Stimulated activated CD8-positive, alpha-beta memory T cell treated with anti-CD3 and anti-CD28 coated beads, Interleukin-7, amount 100 ng/mL, for 48 hours (primary cell): ENCODE measurements around the gene TMEM63B.
"Not testable (repeated sequence)": the region's sequence is repeated elsewhere in the genome, so short reads cannot be mapped to it uniquely, and the experiment has no call there.

Source experiments
- DNase-seq, 2 donors: peaks; one replicate each; pipeline ENCODE4 v3.0.0-alpha.2; 2020; ENCODE audit warnings: low read depth in 1 of 2; ENCODE audit errors: extremely low read depth in 1 of 2

The TMEM63B gene

GRCh38 chr6:44169154-44169553 lies 41.8 kb downstream of the TMEM63B start:
- DNase-seq: no peak

GRCh38 chr6:44169886-44170570 lies 42.7 kb downstream of the TMEM63B start:
- no peak for DNase-seq

GRCh38 chr6:44171899-44172546 lies 44.7 kb downstream of the TMEM63B start:
- DNase-seq: no peak

GRCh38 chr6:44172731-44173500 lies 45.6 kb downstream of the TMEM63B start:
- DNase-seq: peak; percentile 35 to 74

- no peak for DNase-seq
These were observed 48.9 kb downstream of the TMEM63B start for GRCh38 chr6:44176130-44176761.

GRCh38 chr6:44176762-44177509 lies 49.6 kb downstream of the TMEM63B start:
- peak; percentile 20 to 48 for DNase-seq

- no peak for DNase-seq
These were observed 50.5 kb downstream of the TMEM63B start for GRCh38 chr6:44177691-44178423.

GRCh38 chr6:44178424-44179071 lies 51.2 kb downstream of the TMEM63B start:
- DNase-seq: no peak

GRCh38 chr6:44179072-44179536 lies 51.8 kb downstream of the TMEM63B start:
- DNase-seq: no peak

- no peak for DNase-seq
These were observed 52.3 kb downstream of the TMEM63B start for GRCh38 chr6:44179648-44180047.

- DNase-seq: no peak
These were observed 53.1 kb downstream of the TMEM63B start for GRCh38 chr6:44180406-44180805.

- no peak for DNase-seq
These were observed 53.5 kb downstream of the TMEM63B start for GRCh38 chr6:44180886-44181285.

- not testable (repeated sequence) for DNase-seq
These were observed 54.4 kb downstream of the TMEM63B start for GRCh38 chr6:44181784-44182183.

- DNase-seq: no peak
These were observed 55.6 kb downstream of the TMEM63B start for GRCh38 chr6:44182911-44183390.

- DNase-seq: no peak
These were observed 56.4 kb downstream of the TMEM63B start for GRCh38 chr6:44183783-44184182.

- DNase-seq: not testable (repeated sequence)
These were observed 58.0 kb downstream of the TMEM63B start for GRCh38 chr6:44185356-44185755.

- DNase-seq: no peak
These were observed 58.7 kb downstream of the TMEM63B start for GRCh38 chr6:44185953-44186634.

GRCh38 chr6:44186635-44187025 lies 59.3 kb downstream of the TMEM63B start:
- DNase-seq: no peak

- DNase-seq: no peak
These were observed 61.5 kb downstream of the TMEM63B start for GRCh38 chr6:44188819-44189218.
